PC-9 (cell line): ENCODE measurements around the gene SNCA. TPM values are rescaled to one million over a fixed set of nuclear protein-coding genes. Genes with fewer than 3 reads are reported as not detected.

Experiments used
- BruUV-seq: library from RNA; stranded (reverse); fragments of 400-500 nt; replicated peaks from 2 replicates; lab custom pipeline; 2021; lab: Mats Ljungman, UMichigan
- CTCF ChIA-PET: fragments of 300-600 bp; sonication (Branson Sonifier 250); formaldehyde crosslinking; loops from one replicate; lab custom pipeline; 2022; ENCODE audit warnings: antibody characterized with exemption; lab: Charles Lee
- POLR2A ChIA-PET: fragments of 300-600 bp; sonication (Branson Sonifier 250); formaldehyde crosslinking; loops from one replicate; lab custom pipeline; 2022; ENCODE audit warnings: antibody characterized with exemption; ENCODE audit not compliant: unreplicated experiment; lab: Charles Lee
- DNase-seq, 2 experiments: peaks; one replicate each; pipeline versions ENCODE4 v3.0.0 to v3.0.0-alpha.2; 2015 to 2022; ENCODE audit warnings: mixed read lengths in 1 of 2
- H2AFZ ChIP-seq: fragments of 200-600 bp; sonication (generic); 2 replicates; pipeline ENCODE4 v1.8.1; 2017; ENCODE audit warnings: antibody characterized with exemption
- H3F3A ChIP-seq: fragments of 200-600 bp; sonication (generic); 2 replicates; pipeline ENCODE4 v1.8.1; 2017; ENCODE audit warnings: antibody characterized with exemption, mild to moderate bottlenecking, low read depth; ENCODE audit not compliant: insufficient read depth
- H3K27ac ChIP-seq: fragments of 200-600 bp; sonication (generic); 2 replicates; pipeline ENCODE4 v1.6.1; 2016; ENCODE audit warnings: mixed run types
- H3K27me3 ChIP-seq: fragments of 200-600 bp; sonication (generic); 2 replicates; pipeline ENCODE4 v1.6.1; 2016; ENCODE audit warnings: low read depth, mixed run types; ENCODE audit not compliant: insufficient read depth
- H3K36me3 ChIP-seq: fragments of 200-600 bp; sonication (generic); 2 replicates; pipeline ENCODE4 v1.6.1; 2016; ENCODE audit warnings: low read depth, mixed run types
- H3K4me1 ChIP-seq: fragments of 200-600 bp; sonication (generic); replicated peaks from 2 replicates; pipeline ENCODE4 v1.6.1; 2016; ENCODE audit warnings: mixed run types; ENCODE audit not compliant: insufficient read depth
- H3K4me2 ChIP-seq: fragments of 200-600 bp; sonication (generic); 2 replicates; pipeline ENCODE4 v1.6.1; 2017; ENCODE audit warnings: mixed run types
- H3K4me3 ChIP-seq: fragments of 200-600 bp; sonication (generic); 2 replicates; pipeline ENCODE4 v1.6.1; 2016; ENCODE audit warnings: mixed run types
- H3K79me2 ChIP-seq: fragments of 200-600 bp; sonication (generic); 2 replicates; pipeline ENCODE4 v1.6.1; 2017; ENCODE audit warnings: low read depth, mixed run types
- H3K9me2 ChIP-seq: fragments of 200-600 bp; sonication (generic); 2 replicates; pipeline ENCODE4 v1.8.1; 2017; ENCODE audit warnings: mild to moderate bottlenecking; ENCODE audit not compliant: insufficient read depth
- H3K9me3 ChIP-seq: fragments of 200-600 bp; sonication (generic); 2 replicates; pipeline ENCODE4 v1.8.1; 2016; ENCODE audit warnings: low read depth; ENCODE audit not compliant: insufficient read depth
- H4K20me1 ChIP-seq: fragments of 200-600 bp; sonication (generic); 2 replicates; pipeline ENCODE4 v1.8.1; 2017; ENCODE audit not compliant: insufficient read depth
- EZH2 ChIP-seq: fragments of 200-600 bp; sonication (generic); IDR thresholded peaks from 2 replicates; pipeline ENCODE4 v1.8.0; 2017; ENCODE audit warnings: antibody characterized with exemption, low read depth
- intact Hi-C: fragments of 100-400 bp; cut with micrococcal nuclease; formaldehyde crosslinking; loops from one replicate; pipeline ENCODE4 v1.10.0; 2022; ENCODE audit not compliant: unreplicated experiment
- total RNA-seq: library from RNA; stranded (reverse); gene quantifications from 2 replicates; pipeline ENCODE4 v1.2.3, GENCODE V29; 2021
- TF ChIP-seq, protein P1 (sequence below): fragments of 200-600 bp; sonication (generic); conservative IDR thresholded peaks from 2 replicates; pipeline ENCODE4 v1.6.1; 2017; ENCODE audit warnings: mixed run types, antibody characterized with exemption, mild to moderate bottlenecking, moderate library complexity

SNCA gene
- total RNA-seq, 1 experiment from 2014 or later, result 4.8 TPM

DNA sequence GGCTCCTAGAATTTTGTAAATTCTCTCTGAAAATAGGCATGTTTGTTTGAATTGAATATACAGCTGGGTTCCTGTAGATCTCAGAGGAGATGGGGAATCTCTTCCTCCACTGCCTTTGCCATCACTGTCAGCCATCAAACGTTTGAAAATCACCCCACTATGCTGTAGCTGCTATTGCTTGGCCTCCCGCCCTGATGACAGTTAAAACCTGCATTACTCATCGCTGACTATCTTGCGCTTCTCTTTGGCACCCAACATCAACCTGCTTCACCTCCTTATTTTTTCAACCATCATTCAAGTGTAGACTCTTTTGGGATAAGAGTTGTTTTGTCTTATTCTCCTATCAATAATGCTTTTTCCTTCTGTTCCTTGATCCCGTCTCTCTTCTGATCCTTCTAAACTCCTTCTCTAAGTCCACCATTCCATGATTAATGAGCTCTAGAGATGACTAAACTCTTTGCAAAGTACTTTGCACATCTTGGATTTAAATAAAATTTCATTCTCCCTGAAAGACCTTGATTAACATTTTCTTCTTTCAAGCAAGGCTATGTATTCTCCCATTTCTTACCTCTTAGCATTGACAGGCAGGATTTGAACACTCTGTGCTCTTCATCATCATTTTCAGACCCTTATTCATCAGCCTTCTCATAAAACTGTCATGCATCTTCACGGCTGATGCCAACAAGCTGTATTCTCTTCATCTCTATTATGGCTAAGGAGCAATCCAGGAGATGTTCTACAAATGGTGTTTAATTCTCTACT lies 133.0 kb downstream of the SNCA start:
- ChIA-PET CTCF (no interaction called here), POLR2A (no interaction called here)
- Histone ChIP-seq H3K27me3 (no peaks in the 10 kb centered on the region), H3K79me2 (no peaks in the 10 kb centered on the region), H3K4me1 (no peaks in the 10 kb centered on the region), H3F3A (no peaks in the 10 kb centered on the region), H3K36me3 (no peaks in the 10 kb centered on the region), H4K20me1 (no peaks in the 10 kb centered on the region), H2AFZ (no peak overlapping the region), H3K4me2 (no peak overlapping the region), H3K9me3 (no peaks in the 10 kb centered on the region), H3K27ac (no peak overlapping the region), H3K9me2 (no peaks in the 10 kb centered on the region), H3K4me3 (no peak overlapping the region)
- DNase-seq, result no peak
- intact Hi-C loops, result no loop called here
- no TSS peak for BruUV-seq
- TF ChIP-seq EZH2, result no peak
- TF ChIP-seq, protein P1, sequence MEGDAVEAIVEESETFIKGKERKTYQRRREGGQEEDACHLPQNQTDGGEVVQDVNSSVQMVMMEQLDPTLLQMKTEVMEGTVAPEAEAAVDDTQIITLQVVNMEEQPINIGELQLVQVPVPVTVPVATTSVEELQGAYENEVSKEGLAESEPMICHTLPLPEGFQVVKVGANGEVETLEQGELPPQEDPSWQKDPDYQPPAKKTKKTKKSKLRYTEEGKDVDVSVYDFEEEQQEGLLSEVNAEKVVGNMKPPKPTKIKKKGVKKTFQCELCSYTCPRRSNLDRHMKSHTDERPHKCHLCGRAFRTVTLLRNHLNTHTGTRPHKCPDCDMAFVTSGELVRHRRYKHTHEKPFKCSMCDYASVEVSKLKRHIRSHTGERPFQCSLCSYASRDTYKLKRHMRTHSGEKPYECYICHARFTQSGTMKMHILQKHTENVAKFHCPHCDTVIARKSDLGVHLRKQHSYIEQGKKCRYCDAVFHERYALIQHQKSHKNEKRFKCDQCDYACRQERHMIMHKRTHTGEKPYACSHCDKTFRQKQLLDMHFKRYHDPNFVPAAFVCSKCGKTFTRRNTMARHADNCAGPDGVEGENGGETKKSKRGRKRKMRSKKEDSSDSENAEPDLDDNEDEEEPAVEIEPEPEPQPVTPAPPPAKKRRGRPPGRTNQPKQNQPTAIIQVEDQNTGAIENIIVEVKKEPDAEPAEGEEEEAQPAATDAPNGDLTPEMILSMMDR, result no peak

DNA sequence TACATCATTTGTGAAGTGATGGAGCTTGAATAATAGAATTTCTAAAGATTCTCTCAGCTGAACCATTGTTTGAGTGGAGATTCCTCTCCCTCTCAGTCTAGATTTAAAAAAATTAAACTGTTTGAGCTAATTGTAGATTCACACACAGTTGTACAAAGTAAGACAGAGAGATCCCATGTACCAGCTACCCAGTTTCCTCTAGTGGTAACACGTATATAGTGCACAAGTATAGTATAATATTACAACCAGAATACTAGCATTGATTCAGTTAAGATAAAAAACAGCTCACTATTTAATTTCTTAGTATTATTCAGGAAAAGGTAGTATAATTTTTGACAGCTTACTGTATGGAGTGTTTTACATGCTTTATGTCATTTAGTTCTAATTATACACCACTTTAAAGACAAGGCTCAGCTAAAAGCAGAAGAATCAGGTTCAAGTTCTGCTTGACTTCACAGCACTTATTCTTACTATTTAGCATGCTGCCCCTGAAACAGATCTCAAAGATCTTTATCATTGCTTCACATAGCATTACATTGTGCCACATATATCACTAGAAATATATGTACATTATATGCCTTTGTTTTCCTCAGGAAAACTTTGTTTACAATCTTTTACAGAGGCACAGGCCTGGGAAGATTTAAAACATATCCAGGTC lies 136.1 kb downstream of the SNCA start:
- Histone ChIP-seq H3K4me3 (no peak overlapping the region), H3K36me3 (no peaks in the 10 kb centered on the region), H4K20me1 (no peaks in the 10 kb centered on the region), H3K27me3 (no peaks in the 10 kb centered on the region), H3K9me2 (no peaks in the 10 kb centered on the region), H3K27ac (no peak overlapping the region), H3K4me1 (no peaks in the 10 kb centered on the region), H3F3A (no peaks in the 10 kb centered on the region), H2AFZ (no peak overlapping the region), H3K79me2 (no peaks in the 10 kb centered on the region), H3K4me2 (no peak overlapping the region), H3K9me3 (no peaks in the 10 kb centered on the region)
- ChIA-PET POLR2A (no interaction called here), CTCF (no interaction called here)
- no peak for DNase-seq
- no TSS peak for BruUV-seq
- intact Hi-C loops, result no loop called here
- TF ChIP-seq, protein P1, result no peak
- TF ChIP-seq EZH2, result no peak

DNA sequence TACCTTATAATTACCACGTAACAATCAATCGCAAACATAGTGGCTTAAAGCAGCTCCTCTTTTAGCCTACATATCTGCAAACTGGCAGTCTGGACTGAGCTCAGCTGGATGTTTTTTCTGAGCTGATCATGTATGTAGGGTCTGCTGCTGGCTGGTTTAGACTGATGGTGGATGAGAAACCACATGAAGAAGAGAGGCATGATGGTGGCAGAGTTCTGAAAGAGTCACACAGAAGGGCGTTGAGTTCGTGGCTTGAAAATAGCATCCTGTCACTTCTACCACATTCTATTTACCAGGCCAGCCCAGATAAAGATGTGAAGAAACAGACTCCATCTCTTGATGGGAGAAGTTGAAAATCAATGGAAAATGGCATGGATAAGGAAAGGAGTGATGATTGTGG lies 151.3 kb downstream of the SNCA start:
- intact Hi-C loops, result no loop called here
- Histone ChIP-seq H3F3A (no peaks in the 10 kb centered on the region), H3K9me3 (no peaks in the 10 kb centered on the region), H3K4me3 (no peak overlapping the region), H3K4me1 (no peaks in the 10 kb centered on the region), H3K27me3 (no peaks in the 10 kb centered on the region), H2AFZ (no peak overlapping the region), H3K36me3 (no peaks in the 10 kb centered on the region), H3K27ac (no peak overlapping the region), H3K4me2 (no peak overlapping the region), H3K79me2 (no peaks in the 10 kb centered on the region), H3K9me2 (no peaks in the 10 kb centered on the region), H4K20me1 (no peaks in the 10 kb centered on the region)
- no TSS peak for BruUV-seq
- CTCF ChIA-PET, result no interaction called here
- TF ChIP-seq, protein P1, result no peak
- TF ChIP-seq EZH2, result no peak
- no peak for DNase-seq
- POLR2A ChIA-PET, result no interaction called here
